Measurements from ENCODE around the gene CD82. TPM values are rescaled to one million over a fixed set of nuclear protein-coding genes. Genes with fewer than 3 reads are reported as not detected.

Gene CD82
- total RNA-seq, 1 experiment from 2014 or later: 4.5 TPM

- H3K9ac ChIP-seq (ENCODE audit: extremely low read depth, insufficient read length, low read length): no peak overlapping the region
- H3K9me3 ChIP-seq (ENCODE audit: control insufficient read depth, low read depth, low read length): no peaks in the 10 kb centered on the region
- H3K4me2 ChIP-seq (ENCODE audit: insufficient read depth, insufficient read length, low read length): peak overlapping the region; percentile 85
- H3K14ac ChIP-seq (ENCODE audit: insufficient read depth, low read length): 0 out of 2 replicates have a peak overlapping the region, but pooled peaks have one; percentile 26
- peaks cover 2% of the 10 kb centered on the region; the same call in 1 of the 2 replicates for H3K27me3 ChIP-seq (ENCODE audit: insufficient read depth, low read length)
- no peaks in the 10 kb centered on the region; a peak in 1 of 5 replicates for H3K9me3 Mint-ChIP-seq
- H2AK5ac ChIP-seq (ENCODE audit: insufficient read length, low read length): no peak overlapping the region
- WGBS (ENCODE audit: extremely low coverage, insufficient read length, low lambda C conversion rate): no CpG with 5 or more reads among the region's 17 CpGs
- H2BK120ac ChIP-seq (ENCODE audit: low read depth, low read length, poor library complexity, severe bottlenecking): no peak overlapping the region
- no peak overlapping the region for H3K4ac ChIP-seq (ENCODE audit: low read depth, low read length)
- H3K36me3 Mint-ChIP-seq (ENCODE audit: insufficient read depth in 1 of 3, low read depth in 3 of 3): no peaks in the 10 kb centered on the region; a peak in 1 of 7 replicates
- no peaks in the 10 kb centered on the region for H4K20me1 ChIP-seq (ENCODE audit: control insufficient read depth, insufficient read depth, insufficient read length)
- H3K4me1 ChIP-seq (ENCODE audit: insufficient read depth, low read length): no peaks in the 10 kb centered on the region; the same call in 1 of the 2 replicates
- no peak overlapping the region for H4K8ac ChIP-seq (replicated peaks; ENCODE audit: insufficient read length, low read depth, low read length)
- no peaks in the 10 kb centered on the region for H3K79me1 ChIP-seq (ENCODE audit: insufficient read depth, low read depth, low read length, poor library complexity, severe bottlenecking)
- peak overlapping the region; percentile 19 for H3K18ac ChIP-seq (ENCODE audit: insufficient read length, low read depth, low read length)
- peak; percentile 45 for DNase-seq
- H3K27me3 Mint-ChIP-seq (ENCODE audit: low read depth): peaks cover 48% of the 10 kb centered on the region
- peaks cover 9% of the 10 kb centered on the region for H3K23me2 ChIP-seq (ENCODE audit: insufficient read length, low read depth, low read length, poor library complexity, severe bottlenecking)
- peaks cover 36 to 41% of the 10 kb centered on the region in 2 experiments for H3K4me1 Mint-ChIP-seq
- H3K27ac Mint-ChIP-seq: no peak overlapping the region
- H3K4me3 Mint-ChIP-seq: peak overlapping the region; percentile 59 to 75
- no peak overlapping the region for H2BK12ac ChIP-seq (ENCODE audit: insufficient read length, low read depth, low read length)
- H2BK5ac ChIP-seq (ENCODE audit: insufficient read length, low read length): no peak overlapping the region
- H4K5ac ChIP-seq (ENCODE audit: insufficient read length, low read depth, low read length): no peak overlapping the region
- H2BK15ac ChIP-seq (ENCODE audit: low read depth, low read length): no peak overlapping the region
- H3K79me2 ChIP-seq (ENCODE audit: insufficient read depth, low read length): no peaks in the 10 kb centered on the region
- H2BK20ac ChIP-seq (ENCODE audit: low read depth, low read length, poor library complexity, severe bottlenecking): no peak overlapping the region
- H3K56ac ChIP-seq (ENCODE audit: insufficient read length, low read depth, low read length): no peak overlapping the region
- H3K23ac ChIP-seq (ENCODE audit: insufficient read length, low read depth, low read length): no peak overlapping the region
- H2AFZ ChIP-seq (ENCODE audit: low read length): peak overlapping the region; percentile 63
- TF ChIP-seq CTCF (conservative IDR thresholded peaks at IDR 0.05): no peak
- H3T11ph ChIP-seq (ENCODE audit: low read length): no peak overlapping the region
- no peak overlapping the region for H3K27ac ChIP-seq (ENCODE audit: insufficient read length, low read depth, low read length)
- no peak overlapping the region for H4K91ac ChIP-seq (ENCODE audit: insufficient read length, low read depth, low read length)
Measured at GRCh38 chr11:44565953-44566949, 788 bp downstream of the CD82 start.
